GM23248 (cell line): ENCODE measurements around the gene ERICH6. TPM values are rescaled to one million over a fixed set of nuclear protein-coding genes. Genes with fewer than 3 reads are reported as not detected.

Source experiments
- DNase-seq: peaks from one replicate; pipeline ENCODE4 v3.0.0-alpha.2; 2015
- H2AFZ ChIP-seq: fragments of 200-600 bp; sonication (generic); 2 replicates; pipeline ENCODE4 v1.6.1; 2016; ENCODE audit warnings: antibody characterized with exemption
- H3F3A ChIP-seq: fragments of 200-600 bp; sonication (generic); 2 replicates; pipeline ENCODE4 v1.6.1; 2016; ENCODE audit warnings: mild to moderate bottlenecking, antibody characterized with exemption, mixed run types; ENCODE audit not compliant: insufficient read depth
- H3K27ac ChIP-seq: fragments of 200-600 bp; sonication (generic); 2 replicates; pipeline ENCODE4 v1.5.1; 2016; ENCODE audit warnings: mild to moderate bottlenecking
- H3K27me3 ChIP-seq: fragments of 200-600 bp; sonication (generic); replicated peaks from 2 replicates; pipeline ENCODE4 v1.6.1; 2016; ENCODE audit warnings: mild to moderate bottlenecking; ENCODE audit not compliant: insufficient read depth
- H3K36me3 ChIP-seq: fragments of 200-600 bp; sonication (generic); 2 replicates; pipeline ENCODE4 v1.6.1; 2016; ENCODE audit warnings: low read depth, mild to moderate bottlenecking
- H3K4me1 ChIP-seq: fragments of 200-600 bp; sonication (generic); 2 replicates; pipeline ENCODE4 v1.6.1; 2016; ENCODE audit warnings: mild to moderate bottlenecking; ENCODE audit not compliant: insufficient read depth
- H3K4me2 ChIP-seq: fragments of 200-600 bp; sonication (generic); one replicate; pipeline ENCODE4 v1.6.1; 2016; ENCODE audit warnings: mild to moderate bottlenecking; ENCODE audit not compliant: unreplicated experiment
- H3K4me3 ChIP-seq: fragments of 200-600 bp; sonication (generic); 2 replicates; pipeline ENCODE4 v1.5.1; 2016; ENCODE audit warnings: mild to moderate bottlenecking
- H3K79me2 ChIP-seq: fragments of 200-600 bp; sonication (generic); 2 replicates; pipeline ENCODE4 v1.6.1; 2016; ENCODE audit warnings: mild to moderate bottlenecking; ENCODE audit not compliant: insufficient read depth
- H3K9ac ChIP-seq: fragments of 200-600 bp; sonication (generic); 2 replicates; pipeline ENCODE4 v1.6.1; 2016; ENCODE audit warnings: mild to moderate bottlenecking
- H3K9me2 ChIP-seq: fragments of 200-600 bp; sonication (generic); 2 replicates; pipeline ENCODE4 v1.6.1; 2016; ENCODE audit warnings: mixed run types, mild to moderate bottlenecking, moderate library complexity; ENCODE audit not compliant: insufficient read depth
- H3K9me3 ChIP-seq: fragments of 200-600 bp; sonication (generic); one replicate; pipeline ENCODE4 v1.6.1; 2017; ENCODE audit warnings: low read depth
- H4K20me1 ChIP-seq: fragments of 200-600 bp; sonication (generic); 2 replicates; pipeline ENCODE4 v1.6.0; 2016; ENCODE audit not compliant: insufficient read depth
- EZH2 ChIP-seq: fragments of 200-600 bp; sonication (generic); IDR thresholded peaks from 2 replicates; pipeline ENCODE4 v1.6.1; 2018; ENCODE audit warnings: antibody characterized with exemption, mild to moderate bottlenecking; ENCODE audit not compliant: insufficient read depth, poor library complexity, severe bottlenecking
- EZH2phosphoT487 ChIP-seq: fragments of 200-600 bp; sonication (generic); IDR thresholded peaks from 2 replicates; pipeline ENCODE4 v1.6.1; 2018; ENCODE audit warnings: antibody characterized with exemption, moderate library complexity, mild to moderate bottlenecking, low read depth; ENCODE audit not compliant: insufficient read depth
- WGBS, 2 experiments: methylation state at CpG; one replicate each; pipeline ENCODE4 v1.1.6; 2015 to 2017; ENCODE audit warnings: low lambda C conversion rate in 2 of 2, low coverage in 1 of 2; ENCODE audit errors: missing lambda C conversion rate in 2 of 2; 5-methylcytosine and 5-hydroxymethylcytosine counted together
- in situ Hi-C: fragments of 300-500 bp; cut with MboI; formaldehyde crosslinking; loops from 2 replicates; pipeline ENCODE4 v1.15.0; 2020
- polyA plus RNA-seq: library from polyadenylated mRNA; unstranded; fragments of >200 nt; fragmentation: Nextera tagmentation; extraction: Ambion mirVana; gene quantifications from 2 replicates; pipeline ENCODE4 v1.2.1, GENCODE V29; 2016
- total RNA-seq: library from RNA; depleted of rRNA; stranded (reverse); fragments of >200 nt; shearing (Covaris generic); gene quantifications from 2 replicates; pipeline ENCODE4 v1.2.3, GENCODE V29; 2014

ERICH6 gene
- total and polyA plus RNA-seq, 2 experiments from 2014 or later: 0.13 TPM; not detected in 1

GRCh38 chr3:150699068-150699639 lies 4.6 kb downstream of the ERICH6 start:
- Histone ChIP-seq H3F3A (peaks cover 18% of the 10 kb centered on the region; the same call in 1 of the 2 replicates), H3K4me1 (peaks cover 8% of the 10 kb centered on the region), H3K36me3 (no peaks in the 10 kb centered on the region), H3K4me2 (no peak overlapping the region), H2AFZ (peak overlapping the region; percentile 59), H3K9ac (peak overlapping the region; percentile 9; the same call in 1 of the 2 replicates), H4K20me1 (no peaks in the 10 kb centered on the region), H3K9me2 (no peaks in the 10 kb centered on the region), H3K9me3 (no peaks in the 10 kb centered on the region), H3K27ac (peak overlapping the region; percentile 37), H3K27me3 (no peaks in the 10 kb centered on the region), H3K79me2 (no peaks in the 10 kb centered on the region), H3K4me3 (no peak overlapping the region)
- DNase-seq: peak; percentile 77
- TF ChIP-seq EZH2phosphoT487: no peak
- no peak for TF ChIP-seq EZH2
- WGBS, 2 experiments: 79 to 92% methylated on average over 2 of the region's 2 CpGs
- in situ Hi-C loops: no loop called here

GRCh38 chr3:150697646-150698045 lies 6.1 kb downstream of the ERICH6 start:
- Histone ChIP-seq H3K4me2 (no peak overlapping the region), H3K36me3 (no peaks in the 10 kb centered on the region), H3F3A (peaks cover 18% of the 10 kb centered on the region; the same call in 1 of the 2 replicates), H2AFZ (peak overlapping the region; percentile 62), H3K9me3 (no peaks in the 10 kb centered on the region), H3K4me3 (no peak overlapping the region), H3K4me1 (peaks cover 8% of the 10 kb centered on the region; the same call in 1 of the 2 replicates), H3K27me3 (no peaks in the 10 kb centered on the region), H3K9me2 (no peaks in the 10 kb centered on the region), H3K9ac (no peak overlapping the region), H3K79me2 (no peaks in the 10 kb centered on the region), H4K20me1 (no peaks in the 10 kb centered on the region), H3K27ac (peak overlapping the region; percentile 23)
- in situ Hi-C loops: no loop called here
- peak; percentile 70 for DNase-seq
- no peak for TF ChIP-seq EZH2phosphoT487
- TF ChIP-seq EZH2: no peak

- WGBS, 2 experiments: 46% methylated on average over 2 of the region's 2 CpGs
- Histone ChIP-seq H3K4me3 (no peak overlapping the region), H3K27me3 (no peaks in the 10 kb centered on the region), H2AFZ (no peak overlapping the region), H3K4me1 (no peaks in the 10 kb centered on the region), H3K4me2 (no peak overlapping the region), H3F3A (no peaks in the 10 kb centered on the region), H3K36me3 (no peaks in the 10 kb centered on the region), H3K9me2 (no peaks in the 10 kb centered on the region), H3K79me2 (no peaks in the 10 kb centered on the region), H3K9me3 (no peaks in the 10 kb centered on the region), H4K20me1 (no peaks in the 10 kb centered on the region), H3K27ac (no peak overlapping the region), H3K9ac (no peak overlapping the region)
- in situ Hi-C loops: no loop called here
- no peak for TF ChIP-seq EZH2
- no peak for TF ChIP-seq EZH2phosphoT487
- DNase-seq: no peak
Observed at GRCh38 chr3:150691414-150692040, 12.2 kb downstream of the ERICH6 start.

GRCh38 chr3:150687613-150688012 lies 16.1 kb downstream of the ERICH6 start:
- Histone ChIP-seq H3K4me1 (no peaks in the 10 kb centered on the region), H3K4me3 (no peak overlapping the region), H3K4me2 (no peak overlapping the region), H2AFZ (no peak overlapping the region), H4K20me1 (no peaks in the 10 kb centered on the region), H3K9ac (no peak overlapping the region), H3K27me3 (no peaks in the 10 kb centered on the region), H3K36me3 (no peaks in the 10 kb centered on the region), H3K79me2 (no peaks in the 10 kb centered on the region), H3K9me2 (no peaks in the 10 kb centered on the region), H3F3A (no peaks in the 10 kb centered on the region), H3K27ac (no peak overlapping the region), H3K9me3 (no peaks in the 10 kb centered on the region)
- in situ Hi-C loops: no loop called here
- no peak for DNase-seq
- TF ChIP-seq EZH2: no peak
- TF ChIP-seq EZH2phosphoT487: no peak

- no peaks in the 10 kb centered on the region for H3K36me3 ChIP-seq
- no peaks in the 10 kb centered on the region for H3K9me2 ChIP-seq
- H3K9ac ChIP-seq: no peak overlapping the region
- H3K27me3 ChIP-seq: no peaks in the 10 kb centered on the region
- H4K20me1 ChIP-seq: no peaks in the 10 kb centered on the region
- no peak overlapping the region for H2AFZ ChIP-seq
- no peak overlapping the region for H3K4me2 ChIP-seq
- H3K4me1 ChIP-seq: no peaks in the 10 kb centered on the region
- no peak for TF ChIP-seq EZH2
- TF ChIP-seq EZH2phosphoT487: no peak
- no peak for DNase-seq
- in situ Hi-C loops: no loop called here
- H3F3A ChIP-seq: no peaks in the 10 kb centered on the region
- H3K9me3 ChIP-seq: no peaks in the 10 kb centered on the region
- no peak overlapping the region for H3K4me3 ChIP-seq
- H3K79me2 ChIP-seq: no peaks in the 10 kb centered on the region
- H3K27ac ChIP-seq: no peak overlapping the region
Observed at GRCh38 chr3:150682824-150683223, 20.9 kb downstream of the ERICH6 start.
